HG02973 (cell line): Measurements from ENCODE around the gene IRAG1.
"Not testable (repeated sequence)": the region's sequence is repeated elsewhere in the genome, so short reads cannot be mapped to it uniquely, and the experiment has no call there.

Source experiments
- ATAC-seq: cut with Tn5 transposase; IDR thresholded peaks from one replicate; pipeline ENCODE4 v1.9.1; 2021; ENCODE audit warnings: moderate library complexity; ENCODE audit not compliant: unreplicated experiment

The IRAG1 gene

DNA sequence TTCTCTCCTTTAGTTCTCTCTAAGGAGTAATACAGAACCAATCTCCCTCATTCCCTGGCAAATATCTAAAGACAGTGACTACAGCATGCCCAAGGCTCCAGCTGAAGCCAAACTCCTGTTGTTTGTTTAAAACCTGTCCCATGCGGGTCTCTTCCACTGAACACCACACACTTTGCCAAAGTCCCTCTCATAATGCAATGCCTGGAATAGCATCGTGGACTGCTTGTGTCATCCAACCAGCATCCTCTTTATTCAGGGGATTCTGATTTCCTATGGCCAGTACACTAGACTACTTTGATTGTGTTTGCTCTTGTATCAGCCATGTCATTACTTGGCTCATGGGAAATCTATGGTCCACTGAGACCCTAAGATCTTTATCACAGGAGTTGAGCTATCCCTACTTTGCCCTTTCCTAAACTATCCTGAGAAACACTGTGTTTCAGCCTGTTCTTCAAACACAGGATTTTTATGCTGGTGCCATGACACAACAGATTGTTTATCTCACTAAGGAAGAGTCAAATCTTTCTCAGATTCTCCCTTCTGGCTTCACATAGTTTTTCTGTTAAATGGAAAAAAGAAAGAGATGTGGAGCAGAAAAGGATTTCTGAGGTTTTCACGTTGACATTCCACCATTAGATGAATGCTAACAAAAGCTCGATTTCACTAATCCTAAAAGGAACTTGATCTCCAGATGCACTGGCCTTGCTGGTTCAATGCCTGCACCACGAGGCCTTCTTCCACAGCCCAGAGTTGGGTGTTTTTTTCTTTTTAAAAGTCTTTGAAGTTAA is 15.9 kb upstream of the IRAG1 start:
- no peak for ATAC-seq

DNA sequence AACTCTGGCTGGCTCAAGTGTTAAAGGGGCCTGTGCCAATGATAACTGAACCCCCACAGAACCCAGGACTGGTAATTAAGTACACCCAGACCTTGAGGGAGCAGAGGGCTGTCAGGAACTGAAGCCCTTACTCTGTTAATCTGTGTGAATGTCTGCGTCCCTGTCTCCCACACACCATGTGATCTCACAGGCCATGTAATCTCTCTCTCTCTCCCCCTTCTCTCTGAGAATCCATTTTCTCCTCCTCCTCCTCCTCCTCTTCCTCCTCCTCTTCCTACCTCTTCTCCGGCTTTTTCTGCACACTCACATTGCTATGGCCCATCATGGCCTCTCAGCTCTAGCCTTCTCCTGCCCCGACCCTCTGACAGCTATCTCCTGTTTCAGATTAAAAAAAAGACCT is 14.6 kb upstream of the IRAG1 start:
- no peak for ATAC-seq

DNA sequence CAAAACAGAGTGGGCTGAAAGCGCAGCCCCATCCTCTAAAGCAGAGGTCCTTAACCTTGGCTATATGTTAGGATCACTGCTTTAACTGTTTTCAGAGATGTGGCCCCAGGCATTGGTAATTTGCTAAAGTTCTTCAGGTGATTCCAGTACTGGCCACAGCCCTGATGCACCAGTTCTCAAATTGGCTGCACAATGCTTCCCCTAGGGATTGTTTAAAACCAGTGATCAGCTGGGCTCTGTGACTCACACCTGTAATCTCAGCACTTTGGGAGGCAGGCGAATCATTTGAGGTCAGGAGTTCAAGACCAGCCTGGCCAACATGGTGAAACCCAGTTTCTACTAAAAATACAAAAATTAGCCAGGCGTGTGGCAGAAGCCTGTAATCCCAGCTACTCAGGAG is 8.4 kb upstream of the IRAG1 start:
- no peak for ATAC-seq

DNA sequence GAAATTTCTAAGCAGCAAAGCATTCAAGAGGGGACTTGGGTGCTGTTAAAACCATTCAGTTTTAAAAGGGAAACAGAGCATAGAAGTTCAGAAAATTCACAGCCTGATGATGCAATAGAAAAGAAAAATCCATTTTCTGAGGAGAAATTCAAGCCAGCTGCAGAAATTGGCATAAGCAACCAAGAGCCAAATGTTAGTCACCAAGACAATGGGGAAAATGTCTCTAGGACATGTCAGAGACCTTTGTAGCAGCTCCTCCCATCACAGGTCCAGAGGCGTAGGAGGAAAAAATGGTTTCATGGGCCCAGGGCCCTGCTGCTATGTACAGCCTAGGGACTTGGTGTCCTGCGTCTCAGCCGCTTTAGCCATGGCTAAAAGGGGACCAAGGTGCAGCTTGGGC is 5.5 kb upstream of the IRAG1 start:
- ATAC-seq = no peak

DNA sequence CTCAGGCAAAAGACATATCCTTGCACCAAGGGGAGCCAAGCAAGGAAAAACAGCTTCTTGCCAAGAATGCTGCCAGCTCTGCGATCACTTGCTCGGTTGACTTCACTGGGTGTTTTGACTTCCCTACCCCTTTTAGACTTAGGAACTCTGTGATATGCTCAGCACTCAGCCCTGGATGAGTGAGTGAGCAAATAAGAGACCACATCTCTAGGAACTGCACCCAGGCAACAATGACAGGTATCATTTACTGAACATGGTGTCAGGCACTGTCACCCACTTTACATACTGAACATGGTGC is 3.7 kb upstream of the IRAG1 start:
- no peak for ATAC-seq

DNA sequence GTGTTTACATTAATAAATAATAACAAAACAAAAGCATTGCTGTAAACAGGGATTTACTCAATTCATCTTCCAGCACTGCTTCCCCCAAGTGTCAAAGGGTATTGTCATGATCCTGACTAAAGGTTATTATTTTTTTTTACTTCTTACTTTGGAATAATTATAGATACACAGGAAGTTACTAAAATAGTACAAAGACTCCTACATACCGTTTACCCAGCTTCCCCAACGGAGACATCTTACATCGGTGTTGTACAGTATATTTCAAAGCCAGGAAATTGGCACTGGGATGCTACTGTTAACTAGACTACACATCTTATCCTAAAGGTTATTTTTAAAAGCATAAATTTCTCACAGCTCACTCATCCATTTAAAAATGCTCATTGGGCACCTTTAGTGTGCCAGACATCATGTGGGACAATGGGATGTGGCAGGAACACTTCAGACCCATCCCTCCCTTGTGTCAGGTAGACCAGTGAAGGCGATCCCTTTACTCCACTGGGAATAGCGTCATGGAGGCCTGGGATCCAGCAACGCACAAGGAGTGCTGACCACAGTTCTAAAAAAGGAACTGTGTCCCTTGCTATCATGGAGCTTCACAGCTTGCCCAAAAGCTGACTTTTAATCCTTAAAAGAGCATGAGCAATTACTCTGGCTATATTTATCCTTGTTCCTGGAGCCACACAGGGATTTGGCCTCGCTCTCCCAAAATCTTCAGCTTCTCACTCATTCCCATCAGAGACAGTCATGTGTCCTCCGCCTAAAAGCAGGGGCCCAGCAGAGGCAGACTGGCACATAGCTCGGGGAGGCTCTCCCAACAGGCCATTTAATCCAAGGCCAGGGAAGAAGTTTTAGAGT is 3.1 kb upstream of the IRAG1 start:
- no peak for ATAC-seq

DNA sequence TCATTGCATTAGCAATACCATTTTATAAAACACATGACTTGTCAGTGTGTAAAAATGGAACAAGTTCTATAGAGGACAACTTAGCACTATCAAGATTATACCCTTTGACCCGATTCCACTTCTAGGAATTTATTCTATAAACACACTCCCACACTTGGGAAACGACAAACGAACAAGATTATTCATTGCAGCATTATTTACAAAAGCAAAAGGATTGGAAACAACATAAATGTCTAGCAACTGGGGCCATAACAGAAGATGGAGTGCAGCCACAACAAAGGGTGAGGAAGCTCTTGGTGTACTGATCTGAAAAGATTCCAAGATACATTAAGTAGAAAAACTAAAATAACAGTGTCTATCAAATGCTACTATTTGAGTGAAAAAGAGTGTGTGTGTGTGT is 2.3 kb upstream of the IRAG1 start:
- no peak for ATAC-seq

DNA sequence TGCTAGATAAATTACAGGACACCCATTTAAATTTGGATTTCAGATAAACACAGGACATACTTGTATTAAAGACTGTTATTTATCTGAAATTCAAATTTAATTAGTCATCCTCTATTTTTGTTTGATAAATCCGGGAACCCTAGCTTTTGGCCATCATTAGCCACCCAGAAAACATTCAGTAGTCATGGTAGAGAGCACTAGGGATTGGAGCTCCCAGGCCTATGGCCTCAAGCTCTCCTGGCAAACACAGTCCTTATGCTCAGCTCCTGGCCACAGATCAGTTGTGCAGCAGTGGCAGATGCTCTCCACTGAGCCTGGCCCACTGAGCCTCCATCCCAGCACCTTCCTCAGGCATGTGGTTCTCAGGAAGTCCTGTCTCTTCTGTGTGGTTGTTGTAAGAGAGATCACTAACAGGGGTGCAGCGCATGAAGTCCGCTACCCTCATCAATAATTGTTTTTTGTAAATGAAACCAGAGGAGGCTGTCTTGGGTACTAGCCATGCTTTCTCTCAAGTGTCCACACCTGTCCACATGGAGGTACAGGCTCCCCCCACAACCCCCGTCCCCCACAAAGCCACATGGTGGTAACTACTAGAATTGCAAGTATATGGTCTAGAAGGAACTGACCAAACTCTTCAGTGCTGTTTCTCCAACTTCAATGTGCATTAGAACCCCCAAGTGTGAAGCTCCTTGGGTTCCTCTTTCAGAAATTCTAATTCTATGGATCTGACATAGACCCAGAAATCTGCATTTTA is 1.1 kb upstream of the IRAG1 start:
- no peak for ATAC-seq

DNA sequence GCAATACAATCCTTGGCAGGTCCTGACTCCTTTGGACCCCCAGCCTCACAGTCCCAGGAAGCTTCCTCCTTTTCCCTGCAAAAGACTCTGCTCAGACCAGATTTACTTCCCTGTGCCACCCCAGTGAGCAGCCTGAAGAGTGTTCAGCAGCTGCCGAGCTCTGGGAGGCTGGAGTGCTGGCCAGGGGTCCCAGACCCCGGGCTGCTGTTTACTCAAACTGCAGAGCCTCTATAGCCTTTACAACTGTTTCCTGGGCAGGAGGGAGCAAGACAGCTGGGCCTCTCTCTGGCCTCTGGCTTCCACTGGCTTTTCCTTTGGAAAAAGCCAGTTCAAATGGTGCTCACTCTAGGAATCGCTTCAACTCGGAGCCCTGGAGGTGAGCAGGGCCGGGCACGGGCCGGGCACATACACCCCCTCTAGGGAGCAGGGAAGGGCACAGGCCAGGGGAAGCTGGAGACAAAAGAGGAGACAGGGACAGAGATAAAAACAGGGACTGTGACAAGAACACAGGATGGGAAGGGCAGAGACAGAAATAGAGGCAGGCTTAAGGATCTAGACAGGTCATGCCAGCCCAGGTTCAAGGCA is 932 bp downstream of the IRAG1 start:
- ATAC-seq = no peak

DNA sequence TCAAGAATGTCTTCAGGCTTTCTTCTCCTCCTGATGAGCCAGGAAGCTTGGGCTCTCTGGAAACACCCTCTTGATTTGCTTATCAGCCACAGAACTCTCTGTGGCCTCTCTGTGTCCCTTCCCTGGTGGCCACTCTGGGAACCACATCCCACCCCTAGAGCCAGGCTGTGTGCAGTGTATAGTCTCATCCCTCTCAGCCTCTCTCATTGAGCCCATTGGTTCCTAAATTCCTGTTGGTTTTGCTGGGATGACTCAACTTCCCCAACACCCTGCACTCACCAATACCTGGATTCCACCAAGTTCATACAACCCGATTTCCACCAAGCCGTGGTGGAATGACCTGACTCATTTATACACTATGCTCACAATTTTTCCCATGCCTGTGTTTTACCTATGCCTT is 5.2 kb downstream of the IRAG1 start:
- ATAC-seq = no peak

DNA sequence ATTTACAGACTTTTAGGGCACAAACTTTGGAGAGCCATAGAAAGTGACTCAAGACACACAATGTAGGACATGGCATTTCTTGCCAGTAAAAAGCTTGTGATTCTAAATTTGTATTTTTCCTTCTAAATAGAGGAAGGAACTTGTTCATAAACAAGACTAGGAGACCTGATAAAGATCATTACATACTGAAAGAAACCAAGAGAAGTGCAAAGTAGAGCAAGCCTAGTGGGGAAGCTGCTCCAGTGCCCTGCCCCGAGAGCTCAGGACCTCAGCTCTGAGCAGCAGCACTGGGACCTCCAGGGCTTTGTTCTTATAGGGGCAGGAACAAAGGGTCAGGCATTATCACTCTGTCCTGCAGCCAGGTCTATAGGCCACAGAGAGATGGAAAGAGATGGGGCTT is 7.2 kb downstream of the IRAG1 start:
- no peak for ATAC-seq

DNA sequence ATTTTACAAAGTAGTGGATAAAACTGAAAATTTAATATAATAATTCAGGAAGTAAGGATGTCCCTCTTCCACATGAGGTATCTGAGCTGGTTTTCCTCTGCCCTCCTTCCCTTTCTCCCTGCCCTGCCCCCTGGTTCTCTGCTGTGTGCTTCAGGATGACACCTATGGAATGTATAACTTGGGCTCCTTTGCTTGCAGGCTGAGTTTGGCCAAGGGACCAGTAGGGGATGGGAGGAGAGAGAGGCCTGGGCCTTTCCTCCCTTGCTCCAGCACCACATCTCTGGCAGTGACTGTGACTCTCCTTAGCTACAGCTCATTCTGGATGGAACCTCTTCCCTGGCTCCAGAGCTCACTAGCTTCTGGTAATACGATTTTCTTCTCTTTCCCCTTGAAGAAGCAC is 10.1 kb downstream of the IRAG1 start:
- ATAC-seq = no peak

DNA sequence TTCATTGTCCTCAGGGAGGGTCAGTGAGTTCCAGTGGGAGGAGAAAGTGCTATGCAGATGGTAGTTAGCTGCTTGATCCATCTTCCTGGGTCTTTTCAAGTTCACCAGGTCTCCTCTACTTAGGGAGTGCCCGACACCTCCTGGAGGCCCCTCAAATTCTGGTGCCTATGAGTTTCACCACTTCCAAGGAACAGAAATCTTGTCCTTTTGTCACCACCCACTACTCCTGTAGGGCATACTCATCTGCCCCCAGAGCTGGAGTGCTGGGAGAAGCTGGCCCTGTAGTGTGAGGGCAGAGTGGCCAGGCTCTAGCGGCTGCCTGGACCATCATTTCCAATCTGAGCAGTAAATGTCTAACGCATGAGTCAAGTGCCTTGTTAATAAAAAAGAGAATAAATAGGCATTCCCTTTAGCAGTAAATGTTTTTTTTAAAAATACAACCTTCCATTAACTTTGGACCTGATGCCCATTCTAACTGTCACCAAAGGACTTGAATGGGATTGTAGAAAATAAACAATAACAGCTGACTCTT is 12.5 kb downstream of the IRAG1 start:
- no peak for ATAC-seq

DNA sequence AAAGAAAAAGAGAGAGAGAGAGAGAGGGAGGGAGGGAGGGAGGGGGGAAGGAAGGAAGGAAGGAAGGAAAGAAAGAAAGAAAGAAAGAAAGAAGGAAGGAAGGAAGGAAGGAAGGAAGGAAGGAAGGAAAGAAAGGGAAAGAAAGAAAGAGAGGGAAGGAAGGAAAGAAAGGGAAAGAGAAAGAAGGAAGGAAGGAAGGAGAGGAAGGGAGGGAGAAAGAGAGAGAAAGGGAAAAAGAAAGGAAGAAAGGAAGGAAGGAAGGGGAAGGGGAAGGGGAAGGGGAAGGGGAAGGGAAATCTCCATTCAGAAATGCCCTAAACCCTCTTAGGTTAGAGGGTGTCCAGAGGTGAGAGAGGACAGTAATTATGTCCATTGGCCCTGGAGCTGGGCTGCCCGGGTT is 13.3 kb downstream of the IRAG1 start:
- not testable (repeated sequence) for ATAC-seq

DNA sequence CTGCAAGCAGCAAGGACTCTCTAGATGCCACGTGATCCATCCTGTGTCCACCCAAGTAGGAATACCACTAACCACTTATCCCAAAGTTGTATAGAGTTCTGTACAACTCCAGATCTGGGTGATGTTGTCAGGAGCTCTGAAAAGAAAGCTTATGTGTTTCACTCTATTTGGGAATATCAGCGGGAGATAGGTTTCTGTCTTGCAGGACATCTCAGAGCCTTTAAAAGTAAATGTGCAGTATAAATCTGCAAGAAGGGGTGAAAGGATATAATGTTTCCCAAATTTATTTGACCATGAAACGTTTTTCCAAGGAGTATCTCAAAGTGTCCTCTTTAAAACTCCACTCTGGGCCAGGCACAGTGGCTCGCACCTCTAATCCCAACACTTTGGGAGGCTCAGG is 13.9 kb downstream of the IRAG1 start:
- ATAC-seq = no peak

DNA sequence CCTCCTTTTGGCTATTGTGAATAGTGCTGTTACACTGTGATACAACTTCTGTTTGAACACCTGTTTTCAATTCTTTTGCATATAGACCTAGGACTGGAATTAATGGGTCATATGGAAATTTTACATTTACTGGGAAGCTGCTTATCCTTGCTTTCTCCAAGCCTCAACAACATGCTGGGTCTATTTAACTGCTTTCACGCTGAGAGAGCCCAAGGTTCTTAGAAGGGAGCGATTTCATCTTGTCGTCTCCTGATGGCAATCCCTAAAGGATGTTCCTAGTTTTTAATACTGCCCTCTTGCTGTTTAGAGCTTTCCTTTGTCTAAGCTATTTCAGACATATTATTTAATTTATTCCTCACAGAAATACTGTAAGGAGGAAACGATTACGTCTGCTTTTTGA is 15.5 kb downstream of the IRAG1 start:
- no peak for ATAC-seq

DNA sequence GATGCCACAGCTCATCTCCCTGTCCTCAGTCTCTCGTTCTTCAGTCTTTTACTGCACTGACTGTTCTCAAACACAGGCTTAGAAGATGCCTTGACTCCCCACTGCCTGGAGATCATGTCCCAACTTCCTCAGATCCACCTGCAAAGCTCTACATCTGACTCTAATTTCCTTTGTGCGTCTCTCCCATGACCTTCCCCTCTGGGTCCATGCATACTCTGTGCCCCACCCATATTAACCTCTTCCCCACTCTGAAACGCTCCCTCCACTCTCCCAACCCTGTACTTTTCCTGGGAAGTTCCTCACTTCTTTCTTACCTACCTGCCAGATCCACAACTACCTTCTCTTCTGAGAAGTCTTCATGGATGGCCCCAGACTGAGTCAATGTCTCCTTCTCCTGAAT is 16.6 kb downstream of the IRAG1 start:
- ATAC-seq = no peak

DNA sequence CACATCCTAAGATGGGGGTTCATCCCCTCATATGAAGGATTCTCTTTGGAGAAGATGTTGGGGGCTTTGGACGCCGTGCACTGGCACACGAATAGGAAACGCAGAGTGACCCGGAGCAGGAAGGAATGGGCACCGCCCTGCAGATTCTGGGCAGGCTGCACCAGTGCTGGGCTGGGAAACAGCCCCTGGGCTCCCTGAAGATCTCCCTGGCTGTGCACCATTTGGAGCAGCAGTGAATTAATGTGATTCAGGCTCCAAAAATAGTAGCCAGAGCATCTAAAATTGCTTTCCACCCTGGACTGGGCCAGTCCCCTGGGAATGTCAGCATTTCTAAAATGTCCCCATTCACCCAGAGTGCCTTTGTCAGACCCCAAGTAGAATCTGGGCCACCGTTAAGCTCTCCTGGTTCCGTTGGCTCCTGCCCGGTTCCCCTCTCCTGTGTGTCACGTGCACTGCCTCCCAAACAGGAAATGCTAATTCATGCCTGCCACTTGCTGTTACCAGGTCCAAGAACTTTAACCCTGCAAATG is 18.6 kb downstream of the IRAG1 start:
- no peak for ATAC-seq

DNA sequence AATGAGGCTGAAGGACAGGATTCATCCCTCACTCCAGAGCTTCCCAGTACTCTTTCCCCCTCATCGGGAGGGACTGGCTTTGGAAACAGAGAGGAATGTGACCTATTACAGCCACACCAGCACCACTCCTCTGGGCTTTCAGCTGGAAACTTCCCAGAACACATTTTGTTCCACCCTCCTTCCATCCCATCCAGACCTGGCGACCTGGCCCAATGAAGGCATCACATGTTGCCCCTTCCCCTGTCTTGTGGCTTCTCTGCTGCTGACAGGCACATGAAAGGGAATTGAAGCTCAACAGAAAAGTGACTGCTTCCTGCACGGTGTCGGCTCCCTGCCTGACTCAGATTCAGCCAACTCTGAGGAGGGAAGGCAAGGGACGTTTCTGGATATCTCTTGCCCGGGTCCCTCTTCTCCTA is 19.1 kb downstream of the IRAG1 start:
- ATAC-seq = no peak

DNA sequence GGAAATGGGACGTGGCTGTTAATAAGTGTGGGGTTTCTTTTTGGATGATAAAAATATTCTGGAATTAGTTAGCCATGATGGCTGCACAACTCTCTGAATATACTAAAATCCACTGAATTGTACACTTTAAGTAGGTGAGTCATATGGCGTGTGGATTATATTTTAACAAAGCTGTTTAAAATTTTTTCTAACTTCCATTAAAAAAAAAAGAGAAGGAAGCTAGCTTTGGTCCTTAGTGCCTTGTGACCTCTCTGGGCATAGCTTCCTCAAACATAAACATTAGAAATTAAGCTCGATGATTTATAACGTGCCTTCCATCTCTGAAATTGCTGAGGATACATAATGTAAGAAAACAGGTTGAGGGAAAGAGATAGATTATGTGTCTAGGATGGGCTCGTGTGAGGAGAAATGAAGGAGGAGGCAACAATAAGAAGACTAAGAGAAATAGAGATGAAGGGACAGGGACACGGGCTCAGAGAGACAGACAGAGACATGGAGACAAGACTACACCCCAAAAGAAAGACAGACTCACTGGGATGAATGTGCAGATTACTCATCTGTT is 20.0 kb downstream of the IRAG1 start:
- no peak for ATAC-seq

DNA sequence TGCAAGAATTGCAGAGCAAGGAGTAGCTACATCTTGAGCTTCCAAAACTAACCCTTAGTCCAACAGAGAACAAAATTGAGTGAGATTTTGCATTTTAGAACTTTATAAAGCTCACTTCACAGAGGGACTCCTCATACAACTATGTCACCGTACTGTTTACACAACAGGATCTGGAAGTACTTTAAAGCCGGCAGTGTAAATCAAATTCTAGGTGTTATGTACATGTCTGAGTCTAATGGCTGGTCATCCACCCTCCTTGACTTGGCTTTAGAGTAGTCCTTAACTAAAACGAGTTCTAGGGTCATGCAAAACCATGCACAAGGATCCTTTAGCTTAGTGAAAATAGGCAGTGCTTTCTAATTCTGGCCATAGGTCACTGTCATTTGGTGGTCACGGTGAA is 23.5 kb downstream of the IRAG1 start:
- ATAC-seq = no peak
